Measurements from ENCODE around the gene ZBP1. TPM values are rescaled to one million over a fixed set of nuclear protein-coding genes. Genes with fewer than 3 reads are reported as not detected.
"Not testable (repeated sequence)": the region's sequence is repeated elsewhere in the genome, so short reads cannot be mapped to it uniquely, and the experiment has no call there.

ZBP1 gene
- total and polyA plus RNA-seq, 7 donors = 0.36 to 17.2 (median 1.2) TPM; not detected in 2

DNA sequence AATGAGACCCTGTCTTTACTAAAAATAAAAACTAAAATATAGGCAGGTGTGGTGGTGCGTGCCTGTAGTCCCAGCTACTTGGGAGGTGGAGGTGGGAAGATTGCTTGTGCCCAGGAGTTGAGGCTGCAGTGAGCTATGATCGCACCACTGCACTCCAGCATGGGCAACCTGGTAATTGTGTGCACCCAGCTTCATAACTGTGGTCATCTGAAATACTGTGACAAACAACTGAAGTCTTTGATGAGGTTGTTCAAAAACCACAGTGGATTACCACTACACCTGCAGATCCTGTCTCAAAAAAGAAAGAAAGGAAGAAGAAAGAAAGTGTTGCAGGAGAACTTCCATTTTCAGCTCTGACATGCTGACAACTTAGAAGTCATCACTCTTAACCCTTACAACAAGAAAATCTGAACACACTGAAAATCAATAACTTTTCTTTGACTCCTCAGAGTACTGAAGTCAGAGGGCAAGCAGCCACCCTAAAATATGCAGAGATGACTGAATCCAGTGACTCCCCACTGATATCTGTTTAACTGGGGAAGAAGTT is 13.8 kb upstream of the ZBP1 start:
- WGBS, 2 donors = 75 to 93% methylated on average over 2 of the region's 2 CpGs

DNA sequence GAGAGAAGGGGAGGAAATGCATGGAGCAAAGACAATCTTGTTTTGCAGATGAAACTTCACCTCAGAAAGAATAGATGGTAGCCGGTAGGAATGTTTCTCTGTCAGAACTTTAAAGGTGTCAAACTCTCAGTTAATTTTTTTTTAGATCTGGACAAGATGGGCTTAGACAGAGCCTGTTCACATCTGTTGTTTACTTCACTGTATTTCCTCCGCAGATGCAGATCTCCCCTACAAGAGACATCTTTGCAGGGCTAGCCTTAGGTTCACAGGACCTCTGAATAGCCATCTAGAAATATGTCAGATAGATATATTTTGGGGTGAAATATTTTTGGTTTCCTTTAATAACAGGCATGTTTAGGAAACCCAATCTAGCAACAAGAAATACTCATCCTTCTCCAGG is 12.1 kb upstream of the ZBP1 start:
- Histone ChIP-seq H3K36me3 (no peaks in the 10 kb centered on the region), H3K4me3 (no peak overlapping the region), H3K4me1 (peaks cover 0 to 18% (median 17%) of the 10 kb centered on the region in 4 donors), H3K9me3 (peaks cover 0 to 3% (median 0%) of the 10 kb centered on the region in 4 donors), H3K27ac (no peak overlapping the region), H3K27me3 (no peaks in the 10 kb centered on the region)
- WGBS, 2 donors = 74 to 86% methylated on average over 2 of the region's 2 CpGs
- no peak for TF ChIP-seq POLR2A (IDR thresholded peaks at IDR 0.05)
- TF ChIP-seq, protein P1, sequence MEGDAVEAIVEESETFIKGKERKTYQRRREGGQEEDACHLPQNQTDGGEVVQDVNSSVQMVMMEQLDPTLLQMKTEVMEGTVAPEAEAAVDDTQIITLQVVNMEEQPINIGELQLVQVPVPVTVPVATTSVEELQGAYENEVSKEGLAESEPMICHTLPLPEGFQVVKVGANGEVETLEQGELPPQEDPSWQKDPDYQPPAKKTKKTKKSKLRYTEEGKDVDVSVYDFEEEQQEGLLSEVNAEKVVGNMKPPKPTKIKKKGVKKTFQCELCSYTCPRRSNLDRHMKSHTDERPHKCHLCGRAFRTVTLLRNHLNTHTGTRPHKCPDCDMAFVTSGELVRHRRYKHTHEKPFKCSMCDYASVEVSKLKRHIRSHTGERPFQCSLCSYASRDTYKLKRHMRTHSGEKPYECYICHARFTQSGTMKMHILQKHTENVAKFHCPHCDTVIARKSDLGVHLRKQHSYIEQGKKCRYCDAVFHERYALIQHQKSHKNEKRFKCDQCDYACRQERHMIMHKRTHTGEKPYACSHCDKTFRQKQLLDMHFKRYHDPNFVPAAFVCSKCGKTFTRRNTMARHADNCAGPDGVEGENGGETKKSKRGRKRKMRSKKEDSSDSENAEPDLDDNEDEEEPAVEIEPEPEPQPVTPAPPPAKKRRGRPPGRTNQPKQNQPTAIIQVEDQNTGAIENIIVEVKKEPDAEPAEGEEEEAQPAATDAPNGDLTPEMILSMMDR (IDR thresholded peaks at IDR 0.05) = no peak
- TF ChIP-seq EP300 (IDR thresholded peaks at IDR 0.05) = no peak
- TF ChIP-seq POLR2AphosphoS5 (IDR thresholded peaks at IDR 0.05) = no peak
- intact Hi-C loops (cut with DNase I) = no loop called here
- no peak for DNase-seq

More for the DNA sequence above, 13.8 kb upstream of the ZBP1 start:
- no peak for DNase-seq
- intact Hi-C loops (cut with DNase I) = no loop called here
- no peak overlapping the region for H3K4me3 ChIP-seq
- H3K27ac ChIP-seq = no peak overlapping the region
- H3K36me3 ChIP-seq = no peaks in the 10 kb centered on the region
- peaks cover 0 to 3% (median 0%) of the 10 kb centered on the region in 4 donors for H3K9me3 ChIP-seq
- H3K27me3 ChIP-seq = no peaks in the 10 kb centered on the region
- TF ChIP-seq EP300 (IDR thresholded peaks at IDR 0.05) = no peak
- TF ChIP-seq POLR2AphosphoS5 (IDR thresholded peaks at IDR 0.05) = no peak
- no peak for TF ChIP-seq POLR2A (IDR thresholded peaks at IDR 0.05)
- TF ChIP-seq, protein P1 (IDR thresholded peaks at IDR 0.05) = no peak
- peaks cover 0 to under 1% (median under 1%) of the 10 kb centered on the region in 4 donors for H3K4me1 ChIP-seq

DNA sequence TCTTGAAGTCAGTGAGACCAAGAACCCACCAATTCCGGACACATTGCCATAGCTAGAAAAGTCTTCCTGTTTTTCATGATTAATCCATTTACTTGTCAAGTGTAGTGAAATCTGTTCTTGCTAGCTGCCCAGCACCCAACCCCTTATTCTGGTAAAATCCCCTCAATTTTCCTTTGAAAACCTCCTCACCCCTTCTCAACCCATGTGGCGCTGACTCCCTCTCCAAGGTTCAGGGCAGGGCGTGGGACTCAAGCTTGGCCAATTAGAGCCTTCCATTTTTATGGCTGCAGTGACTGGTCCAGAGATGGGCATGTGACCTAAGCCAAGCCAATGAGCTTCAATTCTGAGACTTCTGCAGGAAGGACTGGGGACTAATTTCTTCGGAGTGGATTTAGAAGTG is 9.8 kb upstream of the ZBP1 start:
- peaks cover 0 to 21% (median 19%) of the 10 kb centered on the region in 4 donors for H3K4me1 ChIP-seq
- no peaks in the 10 kb centered on the region for H3K9me3 ChIP-seq
- no peak for TF ChIP-seq EP300 (IDR thresholded peaks at IDR 0.05)
- TF ChIP-seq, protein P1 (IDR thresholded peaks at IDR 0.05) = no peak
- TF ChIP-seq POLR2AphosphoS5 (IDR thresholded peaks at IDR 0.05) = no peak
- no peak for TF ChIP-seq POLR2A (IDR thresholded peaks at IDR 0.05)
- DNase-seq = no peak
- WGBS, 2 donors = 53 to 79% methylated on average over 4 of the region's 4 CpGs
- H3K4me3 ChIP-seq = peak overlapping the region in 1 of 4 donors; percentile 14
- H3K36me3 ChIP-seq = no peaks in the 10 kb centered on the region
- H3K27me3 ChIP-seq = no peaks in the 10 kb centered on the region
- H3K27ac ChIP-seq = no peak overlapping the region
- intact Hi-C loops (cut with DNase I) = no loop called here

DNA sequence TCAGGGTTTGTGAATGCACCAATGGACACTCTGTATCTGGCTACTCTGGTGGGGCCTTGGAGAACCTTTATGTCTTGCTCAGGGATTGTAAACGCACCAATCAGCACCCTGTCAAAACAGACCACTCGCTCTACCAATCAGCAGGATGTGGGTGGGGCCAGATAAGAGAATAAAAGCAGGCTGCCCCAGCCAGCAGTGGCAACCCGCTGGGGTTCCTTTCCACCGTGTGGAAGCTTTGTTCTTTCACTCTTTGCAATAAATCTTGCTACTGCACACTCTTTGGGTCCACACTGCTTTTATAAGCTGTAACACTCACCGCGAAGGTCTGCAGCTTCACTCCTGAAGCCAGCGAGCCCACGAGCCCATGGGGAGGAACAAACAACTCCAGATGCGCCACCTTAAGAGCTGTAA is 9.3 kb upstream of the ZBP1 start:
- DNase-seq; H3K9me3 ChIP-seq; H3K27me3 ChIP-seq; H3K36me3 ChIP-seq; intact Hi-C loops (cut with DNase I): not testable (repeated sequence)
- peaks cover 0 to 21% (median 19%) of the 10 kb centered on the region in 4 donors for H3K4me1 ChIP-seq
- peak overlapping the region in 1 of 4 donors; percentile 18 for H3K27ac ChIP-seq
- H3K4me3 ChIP-seq = peak overlapping the region in 1 of 4 donors; percentile 14
- WGBS, 2 donors = 54 to 83% methylated on average over 9 of the region's 9 CpGs

DNA sequence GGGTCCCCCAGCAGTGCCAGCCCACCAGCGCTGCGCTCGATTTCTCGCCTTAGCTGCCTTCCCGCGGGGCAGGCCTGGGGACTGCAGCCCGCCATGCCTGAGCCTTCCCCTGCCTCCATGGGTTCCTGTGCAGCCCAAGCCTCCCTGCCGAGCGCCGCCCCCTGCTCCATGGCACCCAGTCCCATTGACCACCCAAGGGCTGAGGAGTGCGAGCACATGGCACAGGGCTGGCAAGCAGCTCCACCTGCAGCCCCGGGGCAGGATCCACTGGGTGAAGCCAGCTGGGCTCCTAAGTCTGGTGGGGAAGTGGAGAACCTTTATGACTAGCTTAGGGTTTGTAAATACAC is 8.7 kb upstream of the ZBP1 start:
- Histone ChIP-seq H3K27ac (peak overlapping the region; percentile 12 to 73 (median 66)), H3K4me1 (peaks cover 0 to 21% (median 19%) of the 10 kb centered on the region in 4 donors)
- H3K4me3 ChIP-seq; DNase-seq; H3K9me3 ChIP-seq; H3K27me3 ChIP-seq; H3K36me3 ChIP-seq; intact Hi-C loops (cut with DNase I): not testable (repeated sequence)
- 97 to 99% methylated on average over 12 of the region's 12 CpGs for WGBS, 2 donors
